Stimulated activated CD4-positive, alpha-beta T cell treated with anti-CD3 and anti-CD28 coated beads, TNF-alpha, amount 100 ng/mL, for 4 hours (primary cell): ENCODE results near the gene FAM89B.
"Not testable (repeated sequence)": the region's sequence is repeated elsewhere in the genome, so short reads cannot be mapped to it uniquely, and the experiment has no call there.

Experiments
- DNase-seq, 3 experiments: peaks; one replicate each; pipeline ENCODE4 v3.0.0-alpha.2; 2020; ENCODE audit warnings: low read depth in 3 of 3

FAM89B gene

DNA sequence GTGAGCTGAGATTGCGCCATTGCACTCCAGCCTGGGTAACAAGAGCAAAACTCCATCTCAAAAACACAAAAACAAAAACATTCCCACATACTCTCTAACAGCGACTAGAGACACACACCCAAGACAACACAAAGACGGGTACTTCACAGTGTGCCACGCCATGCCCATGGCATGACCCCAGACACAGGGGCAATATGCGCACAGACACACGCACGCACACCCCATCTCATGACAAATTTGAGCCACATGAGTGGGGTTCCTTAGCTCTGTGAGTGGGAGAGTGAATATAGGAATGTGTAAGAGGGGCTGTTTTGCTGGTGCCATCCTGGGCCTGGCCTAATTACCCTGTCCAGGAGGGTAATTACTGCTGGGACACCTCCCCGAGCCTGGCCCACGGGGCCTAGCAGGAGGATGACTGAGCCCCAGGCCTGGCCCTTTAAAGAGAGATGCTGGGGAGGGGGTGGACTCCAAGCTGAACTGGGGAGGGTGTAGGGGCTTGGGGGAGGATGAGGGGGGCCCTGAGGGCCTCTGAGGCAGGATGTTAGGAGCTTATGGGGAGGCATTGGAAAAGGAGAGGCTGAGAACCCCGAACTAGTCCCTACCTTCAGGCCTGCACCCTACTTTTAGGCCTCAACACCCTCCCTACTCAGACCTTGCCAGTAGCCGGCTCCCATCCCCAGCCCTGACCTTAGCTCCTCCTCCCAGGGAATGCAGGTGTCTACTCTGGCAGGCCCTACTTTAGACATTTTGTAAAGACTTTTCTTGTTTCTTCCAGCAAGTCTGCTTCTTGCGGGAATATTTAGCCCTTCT, 15.7 kb upstream of the FAM89B start:
- DNase-seq: no peak

DNA sequence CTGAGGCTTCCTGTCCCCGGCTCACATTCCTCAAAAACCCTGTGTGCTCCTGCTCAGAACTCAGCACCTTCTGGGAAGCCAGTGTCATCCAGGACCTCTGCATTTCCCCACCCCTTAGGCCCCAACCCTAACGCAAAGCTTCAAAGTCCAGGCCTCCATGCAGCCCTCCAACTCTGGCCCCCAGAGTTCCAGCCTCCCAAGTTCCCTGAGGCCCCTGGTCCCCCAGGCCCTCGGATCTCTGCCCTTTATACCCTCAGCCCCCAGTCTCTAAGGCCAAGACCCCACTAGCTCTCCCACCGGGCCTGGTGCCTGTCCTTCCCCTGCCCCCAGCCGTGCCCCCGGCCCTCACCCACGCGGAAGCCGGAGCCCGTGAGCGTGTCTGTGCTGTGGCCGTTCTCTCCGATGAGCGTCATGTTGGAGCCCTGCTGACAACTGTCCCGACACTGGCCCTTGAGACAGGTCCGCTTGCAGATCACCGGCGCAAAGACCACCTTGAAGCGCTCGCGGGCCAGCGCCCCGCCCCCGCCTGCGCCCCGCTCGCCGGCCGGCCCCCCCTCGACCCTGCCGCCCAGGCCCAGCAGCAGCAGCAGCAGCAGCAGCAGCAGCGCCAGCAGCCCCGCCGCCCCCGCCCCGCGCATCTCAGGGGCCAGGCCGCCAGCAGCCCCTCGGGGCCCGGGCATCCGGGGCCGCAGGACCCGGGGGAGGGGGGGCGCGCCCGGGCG, 14.9 kb upstream of the FAM89B start:
- DNase-seq: no peak

DNA sequence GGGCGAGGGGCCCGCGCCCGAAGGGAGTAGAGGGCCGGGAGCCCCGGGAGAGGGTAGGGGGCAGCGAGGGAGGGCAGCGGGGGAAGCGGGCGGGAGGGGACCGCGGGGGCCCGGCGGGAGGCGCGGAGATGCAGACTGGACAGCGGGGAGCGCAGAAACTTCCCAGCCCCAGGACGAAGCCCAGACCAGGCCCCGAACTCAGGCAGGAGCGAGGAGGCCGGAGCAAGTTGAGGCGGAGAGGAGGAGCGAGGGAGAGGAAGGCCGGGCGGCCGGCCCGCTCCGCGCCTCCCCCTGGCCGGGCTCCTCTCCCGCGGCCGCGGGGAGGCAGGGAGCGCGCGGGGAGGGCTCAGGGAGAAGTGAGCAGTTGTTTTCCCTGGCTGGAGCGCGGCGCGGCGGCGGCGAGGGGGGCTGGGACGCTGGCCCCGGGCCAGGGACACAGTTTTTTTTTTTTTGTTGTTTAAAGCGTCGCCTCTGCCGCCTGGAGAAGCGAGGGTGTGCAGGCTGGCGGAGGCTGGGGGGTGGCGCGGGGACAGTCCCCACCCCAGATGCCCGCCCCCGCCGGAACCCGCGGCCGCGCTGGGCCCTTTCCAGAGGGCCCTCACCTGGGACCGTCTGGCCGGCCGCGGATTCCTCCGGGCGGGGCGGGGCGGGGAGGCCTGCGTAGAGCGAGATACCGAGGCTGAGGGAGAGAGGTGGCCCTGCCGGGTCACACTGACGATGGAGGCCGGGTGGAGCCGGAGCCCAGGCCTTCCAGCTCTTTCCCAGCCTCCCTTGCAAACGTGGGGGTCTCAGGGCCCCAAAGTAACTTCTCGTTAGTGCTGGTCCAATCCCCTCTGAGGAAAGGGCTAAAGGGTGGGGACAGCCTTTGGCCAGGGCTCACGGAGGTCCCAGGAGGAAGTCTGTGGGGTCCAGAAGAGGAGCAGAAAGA, 14.1 kb upstream of the FAM89B start, which contains the start of gene LTBP3:
LTBP3 (minus strand) TSS at position 358 of the 928 bp plus-strand sequence. CDS start 400 bp downstream, outside the sequence.
- DNase-seq: no peak

DNA sequence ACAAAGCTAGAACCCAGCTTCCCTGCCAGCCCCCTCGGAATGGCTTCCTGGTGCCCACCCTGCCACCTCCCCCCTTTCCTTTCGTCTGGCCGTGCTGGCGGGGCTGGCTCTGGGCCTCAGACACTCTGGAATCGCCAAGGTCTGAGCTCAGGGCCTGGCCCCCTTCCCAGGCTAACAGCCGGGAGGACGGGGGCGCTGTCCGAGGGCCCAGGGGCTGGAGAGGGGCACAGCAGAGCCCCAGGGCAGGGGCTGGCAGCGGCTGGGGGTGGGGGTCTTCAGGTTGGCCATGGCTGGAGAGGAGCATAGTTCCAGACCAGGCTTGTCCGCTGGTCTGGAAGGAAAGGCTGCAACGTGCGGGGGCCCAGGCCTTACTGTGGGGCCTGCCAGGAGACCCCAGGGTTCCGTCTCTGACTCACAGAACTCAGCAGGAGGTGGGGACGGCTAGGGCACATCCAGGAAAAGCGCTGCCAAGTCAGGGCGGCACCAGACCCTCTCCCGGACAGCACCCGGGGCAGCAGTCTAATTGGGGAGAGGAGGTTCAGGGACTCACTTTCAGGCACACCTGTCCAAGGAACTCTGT, 13.3 kb upstream of the FAM89B start:
- DNase-seq: no peak

DNA sequence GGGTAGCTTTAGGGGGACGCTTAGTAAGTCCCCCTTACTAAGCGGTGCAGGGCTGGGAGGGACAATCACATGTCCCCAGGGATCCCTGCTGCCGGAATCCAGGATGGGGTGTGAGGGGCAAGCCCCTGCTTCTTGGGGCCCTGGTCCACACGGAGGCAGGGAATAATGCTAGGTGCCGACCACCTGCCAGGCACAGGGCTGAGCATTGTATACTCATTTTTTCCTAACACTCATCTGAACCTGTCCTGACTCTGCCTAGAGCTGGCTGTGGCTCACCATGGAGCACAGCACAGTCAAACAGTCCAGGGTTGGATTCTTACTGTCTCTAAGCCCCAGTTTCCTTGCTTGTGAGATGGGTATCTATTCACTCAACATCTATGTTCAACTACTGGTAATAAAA, 12.8 kb upstream of the FAM89B start:
- DNase-seq: no peak

DNA sequence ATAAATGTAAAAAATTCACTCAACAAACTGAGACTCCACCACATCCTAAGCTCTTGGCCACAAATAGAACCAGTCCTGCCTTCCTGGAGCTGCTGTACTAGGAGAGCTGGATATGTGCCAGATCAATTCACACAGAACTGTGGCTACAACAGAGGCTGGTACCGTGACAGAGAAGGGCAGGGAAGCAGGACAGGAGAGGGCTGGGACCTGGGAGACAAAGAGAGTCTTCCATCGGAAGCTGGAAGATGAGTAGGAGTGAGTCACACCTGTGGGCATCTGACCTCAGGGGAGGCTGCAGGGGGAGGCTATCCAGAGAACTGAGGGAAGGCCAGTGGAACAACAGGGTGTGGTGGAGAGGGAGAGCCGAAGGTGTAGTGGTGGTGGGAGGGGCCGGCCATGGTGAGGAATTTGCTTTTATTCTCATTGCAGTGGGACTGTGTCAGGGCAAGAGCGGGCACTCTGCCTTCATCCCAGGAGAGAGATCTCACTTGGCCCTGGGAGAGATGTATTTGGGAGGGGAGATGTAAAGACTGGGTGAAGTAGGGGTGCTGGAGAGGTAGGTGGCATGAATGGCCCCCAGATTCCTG, 12.3 kb upstream of the FAM89B start:
- no peak for DNase-seq

DNA sequence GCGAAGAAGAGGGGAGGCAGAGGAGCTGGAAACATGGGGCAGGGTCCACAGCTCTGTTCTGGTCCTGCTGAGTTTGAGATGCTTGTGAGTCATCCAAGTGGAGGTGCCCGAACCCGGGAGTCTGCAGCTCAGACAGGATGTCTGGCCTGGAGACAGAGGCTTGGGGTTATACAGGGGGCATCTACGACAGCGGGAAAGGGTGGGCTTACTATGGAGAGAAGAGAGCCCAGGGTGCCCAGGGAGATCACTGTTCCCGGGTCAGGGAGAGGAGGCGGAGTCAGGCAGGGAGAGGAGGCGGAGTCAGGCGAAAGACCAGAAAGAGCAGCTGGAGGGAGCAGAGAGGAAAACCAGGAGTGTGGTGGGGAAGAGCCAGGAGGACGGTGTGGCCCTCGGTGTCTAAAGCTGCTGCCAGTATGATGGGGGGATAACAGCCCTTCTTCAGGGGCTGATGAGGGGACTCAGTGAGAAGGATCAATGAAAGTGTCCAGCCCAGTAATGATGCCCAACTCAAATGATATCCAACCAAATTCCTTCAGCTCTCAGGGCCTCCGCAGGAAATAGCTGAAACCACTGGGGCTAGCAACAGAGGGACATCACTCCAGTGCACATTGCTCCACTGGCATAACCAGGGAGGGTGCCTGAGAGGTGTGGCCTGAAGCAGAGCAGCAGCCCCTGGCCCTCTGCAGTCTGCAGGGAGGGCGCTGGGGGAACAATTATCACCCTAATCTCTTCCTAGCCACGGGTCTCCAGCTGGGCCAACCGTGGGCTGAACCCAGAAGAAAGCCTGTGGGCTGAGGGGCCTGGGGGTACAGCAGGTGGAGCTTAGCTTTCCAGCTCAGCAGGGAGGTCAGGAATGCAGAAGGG, 11.6 kb upstream of the FAM89B start:
- DNase-seq: no peak

DNA sequence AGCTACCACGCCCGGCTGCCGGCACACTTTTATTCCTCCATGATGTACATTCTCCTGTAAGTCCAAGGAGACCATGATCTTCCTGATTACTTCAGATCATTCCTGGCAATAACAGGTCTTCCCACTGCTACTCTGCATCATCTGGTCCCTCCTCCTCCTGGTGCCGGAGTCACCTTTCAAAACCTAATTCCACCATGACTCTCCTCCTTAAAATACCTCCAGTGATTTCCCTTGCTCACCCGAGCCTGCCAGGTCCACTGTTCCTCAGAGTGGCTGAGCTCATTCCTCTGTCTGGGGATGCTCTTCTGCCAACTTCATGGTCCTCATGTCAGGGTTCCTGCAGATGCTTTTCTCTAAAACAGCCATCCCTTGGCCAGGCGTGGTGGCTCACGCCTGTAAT, 10.3 kb upstream of the FAM89B start:
- DNase-seq: no peak

DNA sequence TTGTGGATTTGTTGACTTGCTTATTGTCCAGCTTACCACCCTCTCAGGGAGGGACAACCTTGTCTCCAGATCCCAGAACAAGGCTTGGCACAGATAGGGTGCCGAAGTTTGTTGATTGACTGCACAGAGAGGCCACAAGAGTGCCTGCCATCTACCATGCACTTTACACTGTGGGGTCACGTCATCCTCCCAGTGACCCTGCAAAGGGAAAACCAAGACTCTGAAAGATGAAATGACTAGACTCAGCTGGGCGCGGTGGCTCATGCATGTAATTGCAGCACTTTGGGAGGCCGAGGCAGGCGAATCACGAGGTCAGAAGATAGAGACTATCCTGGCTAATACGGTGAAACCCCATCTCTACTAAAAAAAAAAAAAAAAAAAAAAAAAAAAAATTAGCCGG, 9.6 kb upstream of the FAM89B start:
- no peak for DNase-seq

DNA sequence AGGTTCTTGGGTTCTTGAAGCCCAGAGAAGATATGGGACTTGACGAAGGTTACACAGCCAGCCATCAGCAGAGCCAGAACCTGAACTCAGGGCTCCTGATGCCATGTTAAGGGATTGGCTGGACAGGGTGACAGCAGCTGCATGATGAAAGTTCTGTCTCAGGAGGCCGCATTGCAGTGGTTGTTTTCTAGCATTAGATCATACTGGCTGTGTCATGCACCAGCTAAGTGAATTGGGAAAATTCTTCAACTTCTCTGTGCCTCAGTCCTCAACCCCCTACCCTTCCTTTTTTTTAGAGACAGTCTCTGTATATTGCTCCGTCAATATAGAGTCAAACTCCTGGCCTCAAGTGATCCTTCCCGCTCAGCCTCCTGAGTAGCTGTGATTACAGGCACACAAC, 8.7 kb upstream of the FAM89B start:
- no peak for DNase-seq

DNA sequence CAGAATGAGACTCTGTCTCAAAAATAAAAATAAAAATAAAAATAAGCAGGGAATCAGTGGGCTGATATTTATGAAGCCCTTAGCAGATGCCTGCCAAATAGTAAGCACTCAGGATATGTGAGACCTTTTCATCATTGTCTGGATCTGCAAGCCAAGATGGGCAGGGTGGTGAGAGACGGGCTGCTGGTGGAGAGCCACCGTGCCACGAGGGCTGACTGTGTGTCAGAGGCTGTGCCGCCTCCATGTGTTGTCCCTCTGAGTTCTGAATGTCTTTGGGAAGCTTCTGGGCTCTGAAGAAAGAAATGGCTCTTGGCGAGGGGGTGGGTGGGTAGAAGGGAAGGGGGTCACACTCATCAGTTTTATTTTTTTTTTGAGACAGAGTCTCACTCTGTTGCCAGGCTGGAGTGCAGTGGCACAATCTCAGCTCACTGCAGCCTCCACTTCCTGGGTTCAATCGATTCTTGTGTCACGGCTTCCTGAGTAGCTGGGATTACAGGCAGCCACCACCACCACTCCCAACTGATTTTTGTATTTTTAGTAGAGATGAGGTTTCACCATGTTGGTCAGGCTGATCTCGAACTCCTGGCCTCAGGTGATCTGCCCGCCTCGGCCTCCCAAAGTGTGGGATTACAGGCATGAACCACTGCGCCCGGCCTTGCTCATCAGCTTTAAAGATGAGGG, 7.3 kb upstream of the FAM89B start:
- DNase-seq: not testable (repeated sequence)

DNA sequence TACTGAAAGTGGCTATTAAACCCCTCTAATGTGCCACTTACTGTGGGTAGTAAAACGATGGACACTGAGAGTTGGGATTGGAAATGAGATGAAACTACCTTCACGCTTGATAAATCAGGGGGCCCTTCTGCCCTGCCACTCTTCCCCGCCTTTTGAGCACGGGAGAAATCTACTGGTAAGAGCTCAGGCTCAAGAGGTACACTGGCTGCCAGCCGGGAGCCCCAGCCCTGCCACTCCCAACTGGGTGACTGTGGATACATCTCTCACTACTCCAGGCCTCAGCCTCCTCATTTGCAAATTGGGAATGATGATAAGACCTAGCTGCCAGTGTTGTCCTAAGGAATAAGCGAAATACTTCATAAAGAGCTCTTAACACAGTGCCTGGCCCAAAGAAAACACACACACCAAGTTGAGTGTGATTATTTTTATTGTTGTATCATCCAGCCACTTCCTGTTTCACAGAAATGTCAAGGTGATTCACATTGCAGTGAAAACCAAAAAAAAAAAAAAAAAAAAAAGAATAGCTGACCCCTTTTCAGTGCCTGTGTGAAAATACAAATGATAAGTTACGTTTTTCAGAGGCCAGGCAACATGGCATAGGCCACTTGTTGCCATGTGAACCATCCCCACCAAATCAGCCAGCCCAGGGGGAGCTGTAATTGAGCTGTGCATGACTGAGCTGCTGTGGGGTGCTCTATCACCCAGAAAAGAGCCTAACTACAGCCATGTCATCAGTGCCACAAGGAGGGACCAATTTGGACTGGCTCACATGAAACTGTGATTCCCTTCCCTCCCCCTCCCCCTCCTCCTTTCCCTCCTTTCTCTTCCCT, 6.5 kb upstream of the FAM89B start:
- no peak for DNase-seq

DNA sequence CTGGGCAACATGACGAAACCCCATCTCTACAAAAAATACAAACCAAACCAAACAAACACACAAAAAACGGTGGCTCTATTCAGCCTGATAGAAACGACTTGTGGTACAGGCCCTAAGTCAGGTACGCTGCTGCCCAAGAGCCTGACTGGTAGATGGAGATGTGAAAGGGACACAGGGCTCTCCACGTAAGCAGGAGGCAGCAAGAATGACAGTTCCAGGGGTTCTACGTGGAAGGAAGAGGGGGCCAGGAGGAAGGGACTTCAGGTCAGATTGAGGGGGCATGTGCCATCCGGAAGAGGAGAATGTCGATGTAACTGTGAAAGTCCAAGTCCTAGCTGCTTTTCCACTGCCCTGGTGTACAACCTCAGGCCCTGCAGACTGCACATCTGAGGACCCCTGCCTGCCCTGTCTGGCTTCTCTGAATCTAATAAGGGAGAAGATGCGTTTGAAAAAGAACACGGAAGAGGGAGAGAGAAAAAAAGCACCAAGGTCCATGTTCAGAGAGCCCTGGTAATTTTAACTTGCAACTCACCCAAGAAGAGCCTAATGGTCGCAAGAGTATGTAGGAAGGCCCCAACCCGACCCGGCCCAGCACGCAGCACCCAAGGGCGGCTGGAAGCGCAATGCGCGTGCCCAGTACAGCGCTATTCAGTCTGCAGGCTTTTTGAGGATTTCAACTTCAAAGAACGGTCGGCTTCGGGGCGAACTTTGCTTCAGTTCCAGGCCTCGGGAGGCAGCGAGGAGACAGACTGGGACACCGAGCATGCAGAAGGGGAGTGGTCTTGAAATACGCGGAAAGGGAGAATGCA, 3.0 kb upstream of the FAM89B start:
- DNase-seq: no peak

DNA sequence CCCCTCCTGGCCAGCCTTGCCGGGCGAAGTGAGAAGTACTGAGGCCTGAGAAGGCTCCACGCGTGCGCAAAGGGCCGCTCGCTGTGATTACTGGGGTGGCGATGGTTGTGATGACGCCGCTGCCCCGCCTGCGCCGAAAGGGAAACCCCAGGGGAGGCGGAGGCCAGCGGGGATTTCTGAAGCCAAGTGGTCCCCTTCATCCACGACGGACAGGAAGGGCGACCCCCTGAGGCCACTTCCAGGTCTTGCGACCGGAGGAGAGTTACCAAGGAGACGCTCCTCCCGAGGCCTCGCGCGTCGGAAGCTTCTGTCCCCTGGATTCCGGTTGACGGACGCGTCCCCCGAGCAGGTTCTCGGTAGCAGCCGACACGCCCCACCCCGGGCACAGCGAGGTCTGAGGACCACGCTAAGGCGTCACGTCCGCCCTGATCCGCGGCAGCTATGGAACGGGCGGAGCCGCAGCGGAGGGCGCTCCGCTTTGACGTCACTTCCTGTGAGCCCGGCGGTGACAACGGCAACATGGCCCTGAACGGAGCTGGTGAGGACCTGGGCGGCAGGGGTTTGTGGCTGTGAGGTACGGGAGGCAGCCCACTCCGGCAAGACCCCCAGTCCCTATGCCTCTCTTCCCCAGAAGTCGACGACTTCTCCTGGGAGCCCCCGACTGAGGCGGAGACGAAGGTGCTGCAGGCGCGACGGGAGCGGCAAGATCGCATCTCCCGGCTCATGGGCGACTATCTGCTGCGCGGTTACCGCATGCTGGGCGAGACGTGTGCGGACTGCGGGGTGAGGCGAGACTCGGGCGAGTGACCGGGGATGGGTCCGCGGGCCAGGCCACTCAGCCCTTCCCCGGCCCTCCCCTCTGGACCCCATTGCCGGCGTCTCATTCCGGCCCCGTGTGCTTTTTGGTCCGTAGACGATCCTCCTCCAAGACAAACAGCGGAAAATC, 2.1 kb upstream of the FAM89B start, which contains the start of gene ZNRD2:
ZNRD2 (plus strand) TSS at position 505 of the 946 bp plus-strand sequence; CDS start at position 520, 15 bp downstream.
- DNase-seq: peak; percentile 95 to 96 (median 96)

DNA sequence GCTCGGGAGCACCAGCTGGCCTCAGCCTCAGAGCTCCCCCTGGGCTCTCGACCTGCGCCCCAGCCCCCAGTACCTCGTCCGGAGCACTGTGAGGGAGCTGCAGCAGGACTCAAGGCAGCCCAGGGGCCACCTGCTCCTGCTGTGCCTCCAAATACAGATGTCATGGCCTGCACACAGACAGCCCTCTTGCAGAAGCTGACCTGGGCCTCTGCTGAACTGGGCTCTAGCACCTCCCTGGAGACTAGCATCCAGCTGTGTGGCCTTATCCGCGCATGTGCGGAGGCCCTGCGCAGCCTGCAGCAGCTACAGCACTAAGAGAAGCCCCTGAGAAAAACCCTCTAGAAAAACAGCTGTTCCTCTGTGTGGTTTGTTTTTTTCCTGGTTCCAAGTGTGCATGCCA, 918 bp upstream of the FAM89B start:
- DNase-seq: no peak

DNA sequence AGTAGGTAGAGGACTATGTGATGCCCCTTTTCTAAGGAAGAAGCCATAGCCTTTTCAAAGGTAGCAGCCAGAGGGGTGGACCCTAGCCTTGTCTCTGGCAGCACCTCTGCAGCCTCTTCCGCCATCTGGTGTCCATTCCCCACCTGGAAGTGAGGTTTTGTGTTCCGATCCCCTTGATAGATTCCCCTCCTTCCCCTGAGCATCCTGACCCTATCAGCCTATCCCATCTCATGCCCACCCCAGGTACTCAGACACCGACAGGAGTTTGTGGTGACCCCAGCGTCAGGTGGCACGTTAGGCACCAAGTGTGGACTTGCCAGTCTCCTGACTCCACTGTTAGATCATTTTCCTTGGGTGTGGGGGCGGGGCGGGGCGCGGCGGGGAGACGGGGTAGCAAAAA, 398 bp upstream of the FAM89B start:
- no peak for DNase-seq
